ENCODE data around the gene MEIS1.

MEIS1 gene

DNA sequence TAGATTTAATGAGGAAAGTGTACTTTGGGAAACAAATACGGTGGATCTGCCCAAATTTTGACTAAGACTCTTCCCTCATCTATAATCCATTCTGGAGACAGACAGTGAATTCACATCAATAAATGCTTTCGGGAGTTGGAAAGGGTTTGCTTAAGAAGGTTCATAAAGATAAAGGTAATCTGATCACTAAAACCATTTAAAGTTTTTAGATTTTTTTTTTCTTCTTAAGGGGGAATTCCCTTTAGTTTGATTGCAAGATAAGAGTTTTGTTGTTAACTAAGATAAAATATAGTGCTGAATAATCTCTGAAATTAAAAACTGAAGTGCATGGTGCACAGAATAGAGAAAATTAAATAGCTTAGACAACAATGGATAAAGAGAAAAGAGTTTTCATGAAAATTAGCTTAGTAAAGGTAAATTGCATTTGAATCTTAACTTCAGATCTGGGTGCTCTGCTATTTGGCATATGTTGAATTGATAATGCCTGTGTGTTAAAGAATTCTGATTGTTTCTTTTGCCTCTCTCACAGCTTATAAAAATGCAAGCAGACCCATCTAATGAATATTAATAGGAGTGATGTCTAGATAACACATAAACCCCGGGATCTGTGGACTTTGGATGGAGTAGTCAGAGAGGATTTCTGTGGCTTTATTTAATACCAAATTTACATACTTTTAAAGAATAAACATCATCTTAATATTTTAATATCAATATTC, 100.8 kb downstream of the MEIS1 start:
- TF ChIP-seq, protein P1, sequence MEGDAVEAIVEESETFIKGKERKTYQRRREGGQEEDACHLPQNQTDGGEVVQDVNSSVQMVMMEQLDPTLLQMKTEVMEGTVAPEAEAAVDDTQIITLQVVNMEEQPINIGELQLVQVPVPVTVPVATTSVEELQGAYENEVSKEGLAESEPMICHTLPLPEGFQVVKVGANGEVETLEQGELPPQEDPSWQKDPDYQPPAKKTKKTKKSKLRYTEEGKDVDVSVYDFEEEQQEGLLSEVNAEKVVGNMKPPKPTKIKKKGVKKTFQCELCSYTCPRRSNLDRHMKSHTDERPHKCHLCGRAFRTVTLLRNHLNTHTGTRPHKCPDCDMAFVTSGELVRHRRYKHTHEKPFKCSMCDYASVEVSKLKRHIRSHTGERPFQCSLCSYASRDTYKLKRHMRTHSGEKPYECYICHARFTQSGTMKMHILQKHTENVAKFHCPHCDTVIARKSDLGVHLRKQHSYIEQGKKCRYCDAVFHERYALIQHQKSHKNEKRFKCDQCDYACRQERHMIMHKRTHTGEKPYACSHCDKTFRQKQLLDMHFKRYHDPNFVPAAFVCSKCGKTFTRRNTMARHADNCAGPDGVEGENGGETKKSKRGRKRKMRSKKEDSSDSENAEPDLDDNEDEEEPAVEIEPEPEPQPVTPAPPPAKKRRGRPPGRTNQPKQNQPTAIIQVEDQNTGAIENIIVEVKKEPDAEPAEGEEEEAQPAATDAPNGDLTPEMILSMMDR (IDR thresholded peaks at IDR 0.05; ENCODE audit: low read length, missing control alignments), result no peak

DNA sequence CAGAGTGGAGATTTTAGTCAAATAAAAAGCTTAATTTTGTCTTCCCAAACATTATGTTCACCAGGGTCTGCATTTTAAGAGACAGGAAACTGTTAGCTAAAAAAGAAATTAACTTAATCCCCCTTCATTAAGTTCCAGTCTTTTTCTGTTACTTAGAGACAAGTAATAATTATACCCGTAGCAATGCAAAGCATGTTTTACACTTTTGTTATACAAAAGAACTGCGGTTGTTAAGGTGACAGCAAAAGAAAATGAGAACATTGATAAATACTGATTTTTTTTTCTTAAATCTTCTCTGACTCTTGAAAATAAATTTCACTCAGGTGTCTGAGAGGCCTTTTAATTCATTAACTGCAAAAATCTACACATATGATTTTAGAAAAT, 101.4 kb downstream of the MEIS1 start:
- DNase-seq (ENCODE audit: low read depth), result no peak
- no peak overlapping the region for H3K4me3 ChIP-seq (replicated peaks; ENCODE audit: low read depth, low read length)
- TF ChIP-seq, protein P1 (IDR thresholded peaks at IDR 0.05; ENCODE audit: low read length, missing control alignments), result no peak

More for the DNA sequence above, 100.8 kb downstream of the MEIS1 start:
- DNase-seq (ENCODE audit: low read depth), result no peak
- H3K4me3 ChIP-seq (replicated peaks; ENCODE audit: low read depth, low read length), result no peak overlapping the region

DNA sequence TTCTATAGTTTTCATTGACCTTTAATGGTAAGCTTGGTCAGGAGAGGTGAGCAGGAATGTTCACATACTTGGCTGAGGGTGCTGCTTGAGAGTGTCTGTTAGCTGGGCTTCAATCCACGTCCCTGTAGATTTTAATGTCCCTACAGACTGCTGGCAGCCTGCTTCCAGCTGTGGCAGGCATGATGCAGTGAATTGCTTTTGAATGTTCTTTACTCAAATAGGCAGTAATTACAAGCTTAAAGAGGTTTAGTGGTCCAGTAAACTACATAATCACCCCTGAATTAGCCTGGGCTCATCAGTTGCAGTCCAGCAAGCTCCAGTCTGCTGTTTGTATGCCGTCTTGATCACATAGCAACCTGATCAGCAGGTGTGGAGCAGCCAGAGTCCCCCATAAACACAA, 102.1 kb downstream of the MEIS1 start:
- TF ChIP-seq, protein P1 (IDR thresholded peaks at IDR 0.05; ENCODE audit: low read length, missing control alignments), result no peak
- DNase-seq (ENCODE audit: low read depth), result no peak
- no peak overlapping the region for H3K4me3 ChIP-seq (replicated peaks; ENCODE audit: low read depth, low read length)

DNA sequence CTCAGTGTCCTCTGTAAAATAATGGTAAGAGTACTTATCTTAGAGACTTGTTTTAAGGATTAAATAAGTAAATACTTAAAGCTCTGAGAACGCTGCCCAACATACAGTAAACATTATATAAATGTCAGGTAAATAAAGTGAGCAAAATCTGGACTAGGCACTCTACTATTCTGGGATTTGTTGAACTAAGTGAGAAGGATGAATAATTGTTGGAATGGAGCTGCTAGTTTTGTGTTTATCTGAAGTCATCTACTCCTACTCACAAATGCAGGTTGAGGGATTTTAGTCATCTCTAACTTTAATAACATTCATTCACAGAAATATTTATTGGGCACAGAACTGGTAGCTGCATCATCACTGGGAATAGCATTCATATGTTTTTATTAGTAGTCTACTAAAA, 103.4 kb downstream of the MEIS1 start:
- no peak overlapping the region for H3K4me3 ChIP-seq (replicated peaks; ENCODE audit: low read depth, low read length)
- TF ChIP-seq, protein P1 (IDR thresholded peaks at IDR 0.05; ENCODE audit: low read length, missing control alignments), result no peak
- no peak for DNase-seq (ENCODE audit: low read depth)

DNA sequence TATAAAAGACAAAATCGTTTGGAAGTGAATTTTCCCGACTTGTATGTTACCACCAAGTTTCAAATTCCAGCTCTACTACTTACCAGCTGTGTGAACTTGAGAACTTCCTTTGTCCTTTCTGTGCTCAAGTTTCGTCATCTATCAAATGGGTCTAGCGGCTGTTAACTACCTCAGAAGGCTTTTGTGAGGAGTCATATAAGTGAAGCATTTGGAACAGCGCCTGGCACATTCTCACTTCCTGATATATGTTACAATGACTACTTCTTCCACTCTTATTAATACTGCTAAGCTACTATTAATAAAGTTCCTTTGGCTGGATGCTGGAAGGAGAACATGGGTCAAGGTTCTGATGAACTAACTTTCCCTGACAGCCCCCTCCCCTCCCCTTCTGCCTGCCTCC, 104.5 kb downstream of the MEIS1 start:
- TF ChIP-seq, protein P1 (IDR thresholded peaks at IDR 0.05; ENCODE audit: low read length, missing control alignments), result no peak
- no peak overlapping the region for H3K4me3 ChIP-seq (replicated peaks; ENCODE audit: low read depth, low read length)
- peak; percentile 68 for DNase-seq (ENCODE audit: low read depth)

DNA sequence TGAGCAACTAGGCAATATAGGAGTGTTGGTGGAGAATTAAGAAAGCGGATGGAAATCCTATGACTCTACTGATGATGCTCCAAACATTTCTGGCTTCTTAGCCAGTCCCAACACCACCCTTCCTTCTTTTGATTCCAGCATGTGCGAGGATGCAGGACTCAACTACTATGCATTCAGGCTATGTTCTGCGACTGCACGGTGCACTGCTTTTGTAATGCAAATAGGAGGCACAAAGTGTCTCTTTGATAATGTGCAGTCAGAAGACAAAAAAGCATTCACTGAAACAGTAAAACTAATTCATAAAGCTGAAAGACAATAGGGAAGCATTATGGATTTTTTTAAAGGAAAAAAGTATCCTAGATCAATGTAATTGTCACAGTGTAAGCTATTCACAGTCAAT, 106.7 kb downstream of the MEIS1 start:
- no peak for DNase-seq (ENCODE audit: low read depth)
- TF ChIP-seq, protein P1 (IDR thresholded peaks at IDR 0.05; ENCODE audit: low read length, missing control alignments), result no peak

DNA sequence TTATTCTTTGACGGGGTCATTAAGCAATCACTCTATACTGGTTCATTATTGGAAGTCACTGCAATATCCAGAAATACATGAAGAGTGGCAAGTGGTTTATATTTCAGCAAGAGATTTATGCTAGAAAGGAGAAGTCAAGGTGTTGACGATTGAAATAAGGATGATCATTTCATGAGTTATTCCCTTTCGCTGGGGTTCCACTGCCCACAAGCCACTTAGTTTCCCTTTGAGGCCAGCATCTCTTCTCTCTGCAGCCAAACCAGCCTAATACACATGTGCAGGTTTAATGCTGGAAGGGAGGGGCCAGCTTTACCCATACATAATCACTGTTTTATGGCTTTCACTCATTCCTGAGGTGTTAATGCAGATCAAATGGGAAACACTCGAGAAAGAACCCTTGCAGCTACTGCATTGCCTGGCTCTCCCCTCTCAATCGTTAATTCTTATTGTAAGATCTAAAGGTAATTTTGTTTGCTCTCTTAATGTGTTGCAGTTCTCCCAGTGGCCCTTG, 108.4 kb downstream of the MEIS1 start:
- DNase-seq (ENCODE audit: low read depth), result no peak
- H3K4me3 ChIP-seq (replicated peaks; ENCODE audit: low read depth, low read length), result no peak overlapping the region
- TF ChIP-seq, protein P1 (IDR thresholded peaks at IDR 0.05; ENCODE audit: low read length, missing control alignments), result no peak

More for the DNA sequence above, 106.7 kb downstream of the MEIS1 start:
- H3K4me3 ChIP-seq (replicated peaks; ENCODE audit: low read depth, low read length), result no peak overlapping the region
